ENCODE data around the gene ZNF414. TPM values are rescaled to one million over a fixed set of nuclear protein-coding genes. Genes with fewer than 3 reads are reported as not detected.

The ZNF414 gene
- polyA plus RNA-seq, 4 donors = 14.9 to 28.7 (median 24.1) TPM

- no peak for DNase-seq (ENCODE audit: low read depth in 4 of 4, low spot score in 3 of 4)
Observed at GRCh38 chr19:8468761-8469373, 45.1 kb downstream of the ZNF414 start.

DNA sequence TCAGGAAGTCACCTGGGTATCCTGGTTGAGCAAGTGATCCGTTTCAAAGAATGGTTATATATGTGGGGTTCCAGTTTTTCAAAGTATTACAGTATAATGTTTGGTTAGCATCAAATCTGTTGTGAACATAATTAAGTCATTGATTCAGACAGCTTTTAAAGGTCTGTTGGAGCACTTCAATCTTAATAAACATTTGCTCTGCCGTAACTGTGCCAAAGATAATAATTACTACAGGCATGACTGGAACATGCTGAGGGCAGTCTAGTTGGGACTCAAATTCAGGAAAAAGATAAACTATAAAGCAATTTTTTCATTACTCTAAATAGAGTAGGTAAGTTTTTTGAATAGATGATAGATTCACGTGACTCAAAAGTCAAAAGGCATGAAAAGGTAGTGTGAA, 45.8 kb downstream of the ZNF414 start:
- DNase-seq (ENCODE audit: low read depth in 4 of 4, low spot score in 3 of 4) = no peak

DNA sequence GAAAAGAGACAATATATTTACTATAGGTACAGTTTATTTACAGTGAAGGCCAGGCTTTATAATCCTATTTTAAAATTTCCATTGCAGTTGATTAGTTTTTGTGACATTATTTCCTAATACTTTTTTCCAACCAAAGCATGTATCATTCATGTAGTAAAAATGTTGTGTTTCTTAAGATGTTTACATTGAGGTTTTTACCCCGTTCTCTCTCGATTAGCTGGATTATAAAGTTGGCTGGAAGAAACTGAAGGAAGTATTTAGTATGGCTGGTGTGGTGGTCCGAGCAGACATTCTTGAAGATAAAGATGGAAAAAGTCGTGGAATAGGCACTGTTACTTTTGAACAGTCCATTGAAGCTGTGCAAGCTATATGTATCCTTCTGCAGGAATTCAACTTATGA, 47.9 kb downstream of the ZNF414 start:
- no peak for DNase-seq (ENCODE audit: low read depth in 4 of 4, low spot score in 3 of 4)

GRCh38 chr19:8463365-8463764, 50.6 kb downstream of the ZNF414 start:
- no peak for DNase-seq (ENCODE audit: low read depth in 4 of 4, low spot score in 3 of 4)

DNA sequence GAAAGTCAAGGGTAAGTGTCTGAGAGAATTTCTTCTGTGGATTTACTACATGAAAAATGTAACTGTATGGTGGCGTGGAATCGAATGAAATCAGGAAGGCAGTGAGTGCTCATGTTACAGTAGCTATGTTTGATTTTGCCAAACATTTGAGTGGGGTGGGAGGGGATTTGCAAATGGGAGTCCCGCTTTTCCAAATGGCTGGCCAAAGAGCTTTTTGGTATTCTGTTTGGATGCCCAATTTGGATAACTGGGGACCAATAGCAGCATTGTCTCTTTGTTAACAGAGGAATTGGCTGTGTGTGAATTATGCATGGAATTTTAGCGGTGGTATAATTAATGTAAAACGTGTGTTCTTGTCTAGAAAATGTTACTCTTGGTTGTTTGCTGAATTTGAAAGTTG, 51.4 kb downstream of the ZNF414 start:
- DNase-seq (ENCODE audit: low read depth in 4 of 4, low spot score in 3 of 4) = no peak

- no peak for DNase-seq (ENCODE audit: low read depth in 4 of 4, low spot score in 3 of 4)
Observed at GRCh38 chr19:8461891-8462290, 52.1 kb downstream of the ZNF414 start.

- DNase-seq (ENCODE audit: low read depth in 4 of 4, low spot score in 3 of 4) = no peak
Observed at GRCh38 chr19:8461376-8461775, 52.6 kb downstream of the ZNF414 start.

DNA sequence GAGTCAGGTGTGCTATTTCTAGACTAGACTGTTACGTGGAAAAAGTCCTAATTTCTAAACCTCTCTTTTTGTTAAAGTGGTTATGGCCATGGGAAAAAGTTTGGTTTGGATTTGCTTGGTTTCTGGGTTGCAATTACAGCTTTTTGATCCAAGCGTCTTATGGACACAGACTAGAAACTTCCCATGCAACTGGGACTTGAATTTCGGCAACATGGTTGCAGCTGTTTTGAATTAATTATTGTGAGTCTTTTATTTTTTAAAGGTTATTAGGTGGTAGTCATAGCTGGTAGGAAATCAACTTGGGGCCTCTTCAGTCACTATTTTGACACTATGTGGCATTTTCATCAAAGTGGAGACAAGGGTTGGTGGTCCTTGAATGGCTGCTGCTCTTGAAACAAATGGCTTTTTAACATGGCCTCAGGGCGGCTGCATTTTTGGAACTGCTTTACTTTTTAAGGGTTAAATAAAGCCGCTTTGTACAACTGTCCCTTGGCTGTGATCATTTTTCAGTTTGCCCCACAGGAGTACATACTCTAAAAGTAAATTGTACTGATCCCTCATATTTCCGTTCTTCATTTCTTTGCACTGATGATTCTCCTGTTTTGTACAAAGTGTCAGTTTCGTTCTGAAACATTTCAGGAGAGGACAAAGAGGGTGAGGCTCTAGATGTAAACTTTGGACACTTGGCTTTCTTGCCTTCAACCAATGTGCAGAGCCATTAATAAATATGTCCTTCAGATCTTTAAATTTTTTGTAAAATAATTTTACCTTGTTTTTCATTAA, 53.3 kb downstream of the ZNF414 start:
- DNase-seq (ENCODE audit: low read depth in 4 of 4, low spot score in 3 of 4) = no peak

Other genes with a start within 250 kb of the ZNF414 start
- gene CD320, start 205.8 kb downstream of the ZNF414 start, polyA plus RNA-seq (ENCODE audit: insufficient read length in 4 of 4) = 10 to 100 TPM; 22.3 to 40.2 (median 26.1) TPM
- gene NDUFA7, start 192.8 kb downstream of the ZNF414 start, polyA plus RNA-seq (ENCODE audit: insufficient read length in 4 of 4) = 10 to 100 TPM; 21.5 to 60.3 (median 46.5) TPM
- 100 to 1,000 TPM; 334 to 594 (median 374) TPM for gene RPS28, start 192.7 kb downstream of the ZNF414 start, polyA plus RNA-seq (ENCODE audit: insufficient read length in 4 of 4)
- gene KANK3, start 170.9 kb downstream of the ZNF414 start, polyA plus RNA-seq (ENCODE audit: insufficient read length in 4 of 4) = 10 to 100 TPM in 1 of 4 donors, 1 to 10 TPM in 3; 5.1 to 13.6 (median 6.2) TPM
- 1 to 10 TPM; 2.8 to 5.3 (median 3.4) TPM for gene ANGPTL4, start 150.0 kb downstream of the ZNF414 start, polyA plus RNA-seq (ENCODE audit: insufficient read length in 4 of 4)
- 100 to 1,000 TPM; 114 to 180 (median 131) TPM for gene RAB11B, start 123.8 kb downstream of the ZNF414 start, polyA plus RNA-seq (ENCODE audit: insufficient read length in 4 of 4)
- gene MARCHF2, start 100.9 kb downstream of the ZNF414 start, polyA plus RNA-seq (ENCODE audit: insufficient read length in 4 of 4) = 10 to 100 TPM; 10.5 to 17.9 (median 13.5) TPM
- 100 to 1,000 TPM; 272 to 481 (median 407) TPM for gene HNRNPM, start 69.2 kb downstream of the ZNF414 start, polyA plus RNA-seq (ENCODE audit: insufficient read length in 4 of 4)
- 1 to 10 TPM in 3 of 4 donors, under 1 TPM in 1; 0.90 to 5.0 (median 1.4) TPM for gene PRAM1, start 11.5 kb downstream of the ZNF414 start, polyA plus RNA-seq (ENCODE audit: insufficient read length in 4 of 4)
- gene MYO1F, start 63.3 kb upstream of the ZNF414 start, polyA plus RNA-seq (ENCODE audit: insufficient read length in 4 of 4) = 1 to 10 TPM; 3.8 to 9.9 (median 7.4) TPM
- 10 to 100 TPM; 31.1 to 62.8 (median 42.7) TPM for gene ADAMTS10, start 96.5 kb upstream of the ZNF414 start, polyA plus RNA-seq (ENCODE audit: insufficient read length in 4 of 4)
- not detected for gene NFILZ, start 116.5 kb upstream of the ZNF414 start, polyA plus RNA-seq (ENCODE audit: insufficient read length in 4 of 4)
- not detected for gene ACTL9, start 184.6 kb upstream of the ZNF414 start, polyA plus RNA-seq (ENCODE audit: insufficient read length in 4 of 4)
- not detected for gene OR2Z1, start 207.5 kb upstream of the ZNF414 start, polyA plus RNA-seq (ENCODE audit: insufficient read length in 4 of 4)